B cell (primary cell): ENCODE results near the gene ZRANB3. TPM values are rescaled to one million over a fixed set of nuclear protein-coding genes. Genes with fewer than 3 reads are reported as not detected.
"Not testable (repeated sequence)": the region's sequence is repeated elsewhere in the genome, so short reads cannot be mapped to it uniquely, and the experiment has no call there.

ENCODE experiments used
- ATAC-seq: fragments of 200-7000 bp; cut with Tn5 transposase; one replicate; pipeline ENCODE4 v1.10.0; 2021; ENCODE audit warnings: low read depth, mild to moderate bottlenecking, moderate number of reproducible peaks, moderate library complexity
- CTCF ChIA-PET: fragments of 350-600 bp; sonication (Branson Sonifier 250); formaldehyde crosslinking; loops from one replicate; lab custom pipeline; 2021; ENCODE audit warnings: antibody characterized with exemption, inconsistent platforms; lab: Charles Lee
- POLR2A ChIA-PET: fragments of 350-600 bp; sonication (Branson Sonifier 250); formaldehyde crosslinking; loops from one replicate; lab custom pipeline; 2021; ENCODE audit warnings: antibody characterized with exemption; lab: Charles Lee
- DNase-seq: peaks from one replicate; pipeline ENCODE4 v3.0.0; 2013
- H2AFZ ChIP-seq: 2 replicates; pipeline ENCODE4 v1.6.1; 2012; ENCODE audit warnings: mild to moderate bottlenecking, low read depth, low read length; ENCODE audit not compliant: insufficient read depth, poor library complexity, severe bottlenecking
- H3K27ac ChIP-seq, 2 donors: 1 replicate in 1 of 2; 2 replicates in 1 of 2; pipeline ENCODE4 v1.5.1; 2012 to 2013; ENCODE audit warnings: low read length in 2 of 2, mild to moderate bottlenecking in 2 of 2, moderate library complexity in 1 of 2
- H3K27me3 ChIP-seq, 4 experiments: fragments of 200-600 bp in 1 of 4; sonication (generic) in 1 of 4; replicated peaks in 1 of 4; 1 replicate in 2 of 4; 2 replicates in 2 of 4; pipeline versions ENCODE4 v1.6.1 to v1.7.0; 2013 to 2016; ENCODE audit warnings: low read length in 3 of 4, mild to moderate bottlenecking in 2 of 4, mixed read lengths in 1 of 4, moderate library complexity in 1 of 4; ENCODE audit not compliant: insufficient read depth in 4 of 4, control insufficient read depth in 3 of 4; ENCODE audit errors: control extremely low read depth in 1 of 4
- H3K36me3 ChIP-seq, 2 experiments: replicated peaks in 1 of 2; 1 replicate in 1 of 2; 2 replicates in 1 of 2; pipeline versions ENCODE4 v1.6.1 to v1.7.1; 2013; ENCODE audit warnings: low read length in 1 of 2; ENCODE audit not compliant: insufficient read depth in 2 of 2, control insufficient read depth in 1 of 2; ENCODE audit errors: control extremely low read depth in 1 of 2, extremely low read depth in 1 of 2
- H3K4me1 ChIP-seq, 2 donors: fragments of 200-600 bp in 1 of 2; sonication (generic) in 1 of 2; 1 replicate in 1 of 2; 2 replicates in 1 of 2; pipeline versions ENCODE4 v1.5.1 to v1.6.1; 2013 to 2017; ENCODE audit warnings: low read length in 2 of 2; ENCODE audit not compliant: control insufficient read depth in 2 of 2, insufficient read depth in 2 of 2
- H3K4me2 ChIP-seq: replicated peaks from 2 replicates; pipeline ENCODE3; 2012; ENCODE audit warnings: mild to moderate bottlenecking, low read depth, low read length; ENCODE audit not compliant: poor library complexity, severe bottlenecking
- H3K4me3 ChIP-seq, 5 experiments: fragments of 200-600 bp in 1 of 5; sonication (generic) in 1 of 5; 1 replicate in 3 of 5; 2 replicates in 2 of 5; pipeline versions ENCODE4 v1.5.1 to v1.7.0; 2011 to 2016; ENCODE audit warnings: low read length in 4 of 5, mild to moderate bottlenecking in 4 of 5, low read depth in 2 of 5, control low read depth in 1 of 5, moderate library complexity in 1 of 5; ENCODE audit not compliant: insufficient read depth in 1 of 5; ENCODE audit errors: control extremely low read depth in 1 of 5, extremely low read depth in 1 of 5
- H3K79me2 ChIP-seq: fragments of 200-600 bp; sonication (generic); one replicate; pipeline ENCODE4 v1.6.0; 2016; ENCODE audit warnings: low read length; ENCODE audit not compliant: control insufficient read depth, insufficient read depth
- H3K9ac ChIP-seq: fragments of 200-600 bp; sonication (generic); 2 replicates; pipeline ENCODE4 v1.6.1; 2017; ENCODE audit warnings: mild to moderate bottlenecking, low read length, moderate library complexity
- H3K9me3 ChIP-seq, 3 donors: one replicate each; pipeline versions ENCODE4 v1.6.1 to v1.7.1; 2013; ENCODE audit warnings: low read length in 2 of 3; ENCODE audit not compliant: control insufficient read depth in 2 of 3, insufficient read depth in 1 of 3; ENCODE audit errors: control extremely low read depth in 1 of 3
- H4K20me1 ChIP-seq: 2 replicates; pipeline ENCODE4 v1.6.0; 2012; ENCODE audit warnings: mild to moderate bottlenecking, low read length; ENCODE audit not compliant: insufficient read depth, control insufficient read depth, poor library complexity, severe bottlenecking
- H3K27ac Mint-ChIP-seq: one replicate; pipeline ENCODE4 v1.8.0; 2021; ENCODE audit warnings: mixed read lengths
- H3K27me3 Mint-ChIP-seq: one replicate; pipeline ENCODE4 v1.8.0; 2021; ENCODE audit warnings: mixed read lengths
- H3K4me1 Mint-ChIP-seq: one replicate; pipeline ENCODE4 v1.8.0; 2021; ENCODE audit warnings: mixed read lengths
- H3K4me3 Mint-ChIP-seq: one replicate; pipeline ENCODE4 v1.8.0; 2021; ENCODE audit warnings: mixed read lengths
- H3K9me3 Mint-ChIP-seq: one replicate; pipeline ENCODE4 v1.8.0; 2022; ENCODE audit warnings: mixed read lengths; ENCODE audit not compliant: insufficient read depth
- EZH2 ChIP-seq: IDR thresholded peaks from 2 replicates; pipeline ENCODE4 v1.6.1; 2012; ENCODE audit warnings: borderline replicate concordance, low read depth, mild to moderate bottlenecking, moderate library complexity, low read length; ENCODE audit not compliant: insufficient read depth, poor library complexity, severe bottlenecking
- WGBS: methylation state at CpG from one replicate; pipeline ENCODE4 v1.1.5; 2013; ENCODE audit warnings: missing lambda C conversion rate; ENCODE audit not compliant: insufficient coverage; 5-methylcytosine and 5-hydroxymethylcytosine counted together
- intact Hi-C: fragments of 100-400 bp; cut with micrococcal nuclease; formaldehyde crosslinking; loops from one replicate; pipeline ENCODE4 v1.10.0; 2022
- polyA plus RNA-seq: library from polyadenylated mRNA; depleted of rRNA; stranded (reverse); fragments of >200 nt; gene quantifications from 2 replicates; pipeline ENCODE4 v1.2.3, GENCODE V29; 2012
- total RNA-seq, 2 donors: library from RNA; stranded (reverse); fragments of 120-200 nt in 1 of 2; gene quantifications; 1 replicate in 1 of 2; 2 replicates in 1 of 2; pipeline versions ENCODE4 v1.2.3 to v1.2.4, GENCODE V29; 2013 to 2022
- TF ChIP-seq, protein P1 (sequence below): fragments of 200-600 bp; IDR thresholded peaks from one replicate; pipeline ENCODE4 v1.8.0; 2022; ENCODE audit warnings: antibody characterized with exemption, mild to moderate bottlenecking

ZRANB3 gene
- total and polyA plus RNA-seq, 2 donors (not counting 1 experiment from before 2014, with no cell fraction given) = 2.4 to 9.8 TPM

DNA sequence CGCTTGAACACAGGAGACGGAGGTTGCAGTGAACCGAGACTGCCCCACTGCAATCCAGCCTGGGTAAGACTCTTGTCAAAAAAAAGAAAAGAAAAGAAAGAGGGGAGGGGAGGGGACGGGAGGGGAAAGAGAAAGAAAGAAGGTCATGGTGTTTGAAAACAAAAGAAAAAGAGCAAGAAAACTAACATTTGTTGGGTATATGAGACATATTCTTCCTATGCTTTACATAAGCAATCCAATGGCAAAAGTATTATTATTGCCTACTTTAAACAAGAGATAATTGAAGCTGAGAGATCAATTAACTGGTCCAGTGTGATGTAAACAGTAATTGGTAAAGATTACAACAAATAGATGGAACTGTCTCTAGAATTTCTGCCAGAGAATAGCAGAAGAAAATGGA, 157.3 kb downstream of the ZRANB3 start:
- Histone ChIP-seq H3K27ac (no peak overlapping the region), H3K36me3 (peaks cover 0 to 1% of the 10 kb centered on the region in 2 experiments), H3K4me2 (no peak overlapping the region), H3K4me1 (no peaks in the 10 kb centered on the region), H3K27me3 (no peaks in the 10 kb centered on the region), H2AFZ (no peak overlapping the region), H3K9me3 (peaks cover 0 to 6% (median 6%) of the 10 kb centered on the region in 3 donors), H3K4me3 (no peak overlapping the region), H3K9ac (no peak overlapping the region), H4K20me1 (no peaks in the 10 kb centered on the region), H3K79me2 (no peaks in the 10 kb centered on the region)
- Mint-ChIP-seq H3K27ac (no peak overlapping the region), H3K9me3 (peaks cover 5% of the 10 kb centered on the region), H3K4me3 (no peak overlapping the region), H3K4me1 (no peaks in the 10 kb centered on the region), H3K27me3 (no peaks in the 10 kb centered on the region)
- 100% methylated on average over 1 of the region's 4 CpGs for WGBS
- DNase-seq (no peak), ATAC-seq (no peak)
- TF ChIP-seq EZH2 = no peak
- TF ChIP-seq, protein P1, sequence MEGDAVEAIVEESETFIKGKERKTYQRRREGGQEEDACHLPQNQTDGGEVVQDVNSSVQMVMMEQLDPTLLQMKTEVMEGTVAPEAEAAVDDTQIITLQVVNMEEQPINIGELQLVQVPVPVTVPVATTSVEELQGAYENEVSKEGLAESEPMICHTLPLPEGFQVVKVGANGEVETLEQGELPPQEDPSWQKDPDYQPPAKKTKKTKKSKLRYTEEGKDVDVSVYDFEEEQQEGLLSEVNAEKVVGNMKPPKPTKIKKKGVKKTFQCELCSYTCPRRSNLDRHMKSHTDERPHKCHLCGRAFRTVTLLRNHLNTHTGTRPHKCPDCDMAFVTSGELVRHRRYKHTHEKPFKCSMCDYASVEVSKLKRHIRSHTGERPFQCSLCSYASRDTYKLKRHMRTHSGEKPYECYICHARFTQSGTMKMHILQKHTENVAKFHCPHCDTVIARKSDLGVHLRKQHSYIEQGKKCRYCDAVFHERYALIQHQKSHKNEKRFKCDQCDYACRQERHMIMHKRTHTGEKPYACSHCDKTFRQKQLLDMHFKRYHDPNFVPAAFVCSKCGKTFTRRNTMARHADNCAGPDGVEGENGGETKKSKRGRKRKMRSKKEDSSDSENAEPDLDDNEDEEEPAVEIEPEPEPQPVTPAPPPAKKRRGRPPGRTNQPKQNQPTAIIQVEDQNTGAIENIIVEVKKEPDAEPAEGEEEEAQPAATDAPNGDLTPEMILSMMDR = no peak
- intact Hi-C loops = no loop called here
- ChIA-PET CTCF (no interaction called here), POLR2A (no interaction called here)

GRCh38 chr2:135349941-135350340, 181.1 kb downstream of the ZRANB3 start:
- H3K36me3 ChIP-seq = peaks cover 0 to 4% of the 10 kb centered on the region in 2 experiments
- no peaks in the 10 kb centered on the region for H4K20me1 ChIP-seq
- no peaks in the 10 kb centered on the region for H3K79me2 ChIP-seq
- H3K27me3 Mint-ChIP-seq = no peaks in the 10 kb centered on the region
- H3K27ac Mint-ChIP-seq = no peak overlapping the region
- no peak overlapping the region for H3K4me3 Mint-ChIP-seq
- WGBS = no CpG with 5 or more reads among the region's 6 CpGs
- no peak overlapping the region for H3K9ac ChIP-seq
- TF ChIP-seq, protein P1 = no peak
- no peak for TF ChIP-seq EZH2
- ChIA-PET POLR2A (no interaction called here), CTCF (no interaction called here)
- no peak overlapping the region for H3K4me2 ChIP-seq
- intact Hi-C loops = no loop called here
- no peaks in the 10 kb centered on the region for H3K27me3 ChIP-seq
- H3K4me1 ChIP-seq = no peaks in the 10 kb centered on the region
- peaks cover 14% of the 10 kb centered on the region for H3K9me3 Mint-ChIP-seq
- no peak for DNase-seq
- no peaks in the 10 kb centered on the region for H3K4me1 Mint-ChIP-seq
- H2AFZ ChIP-seq = no peak overlapping the region
- peaks cover 7 to 29% (median 21%) of the 10 kb centered on the region in 3 donors for H3K9me3 ChIP-seq
- no peak overlapping the region for H3K4me3 ChIP-seq
- H3K27ac ChIP-seq = no peak overlapping the region
- ATAC-seq = no peak

- H3K4me1 ChIP-seq, H3K27me3 Mint-ChIP-seq, ATAC-seq, H3K4me1 Mint-ChIP-seq, H3K79me2 ChIP-seq, H3K4me2 ChIP-seq, intact Hi-C loops, H3K36me3 ChIP-seq, H3K9ac ChIP-seq, H3K27me3 ChIP-seq, H2AFZ ChIP-seq, H4K20me1 ChIP-seq, H3K4me3 ChIP-seq, H3K27ac ChIP-seq, H3K4me3 Mint-ChIP-seq, H3K27ac Mint-ChIP-seq, CTCF ChIA-PET, DNase-seq, POLR2A ChIA-PET: not testable (repeated sequence)
- WGBS = no CpG with 5 or more reads among the region's 5 CpGs
- H3K9me3 ChIP-seq = peaks cover 7 to 29% (median 21%) of the 10 kb centered on the region in 3 donors
- H3K9me3 Mint-ChIP-seq = peaks cover 14% of the 10 kb centered on the region
These were observed 182.8 kb downstream of the ZRANB3 start for GRCh38 chr2:135348096-135348704.
